ENCODE measurements around the gene CATSPERD.

- TF ChIP-seq CTCF (IDR thresholded peaks at IDR 0.05) (no peak), POLR2A (IDR thresholded peaks at IDR 0.05) (no peak)
Measured at GRCh38 chr19:5775668-5776309, 55.4 kb downstream of the CATSPERD start.
